NCI-H1436 treated with DMSO at 0.1 percent for 48 hours (cell line): ENCODE measurements around the gene CDH12.
"Not testable (repeated sequence)": the region's sequence is repeated elsewhere in the genome, so short reads cannot be mapped to it uniquely, and the experiment has no call there.

Source experiments
- DNase-seq: peaks from one replicate; lab custom pipeline; 2025; lab: John Stamatoyannopoulos, UW

The CDH12 gene

GRCh38 chr5:22001097-22001496 lies 852.0 kb downstream of the CDH12 start:
- not testable (repeated sequence) for DNase-seq

- not testable (repeated sequence) for DNase-seq
Measured at GRCh38 chr5:21985799-21986198, 867.3 kb downstream of the CDH12 start.

- not testable (repeated sequence) for DNase-seq
Measured at GRCh38 chr5:21951571-21951970, 901.6 kb downstream of the CDH12 start.

- DNase-seq, result no peak
Measured at GRCh38 chr5:21931116-21931515, 922.0 kb downstream of the CDH12 start.

- no peak for DNase-seq
Measured at GRCh38 chr5:21919414-21920022, 933.6 kb downstream of the CDH12 start.

GRCh38 chr5:21918451-21918850 lies 934.7 kb downstream of the CDH12 start:
- DNase-seq, result no peak

- no peak for DNase-seq
Measured at GRCh38 chr5:21910731-21911130, 942.4 kb downstream of the CDH12 start.

- no peak for DNase-seq
Measured at GRCh38 chr5:21895766-21896350, 957.3 kb downstream of the CDH12 start.

GRCh38 chr5:21893161-21893560 lies 960.0 kb downstream of the CDH12 start:
- DNase-seq, result no peak

GRCh38 chr5:21889581-21889980 lies 963.6 kb downstream of the CDH12 start:
- no peak for DNase-seq

GRCh38 chr5:21882074-21882745 lies 970.9 kb downstream of the CDH12 start:
- DNase-seq, result no peak

GRCh38 chr5:21880164-21880563 lies 973.0 kb downstream of the CDH12 start:
- no peak for DNase-seq

GRCh38 chr5:21862986-21863385 lies 990.2 kb downstream of the CDH12 start:
- DNase-seq, result no peak

- DNase-seq, result no peak
Measured at GRCh38 chr5:21858441-21858840, 994.7 kb downstream of the CDH12 start.

- no peak for DNase-seq
Measured at GRCh38 chr5:21856987-21857386, 996.2 kb downstream of the CDH12 start.

- DNase-seq, result no peak
Measured at GRCh38 chr5:21847300-21847699, 1005.8 kb downstream of the CDH12 start.

- no peak for DNase-seq
Measured at GRCh38 chr5:21844960-21845359, 1008.2 kb downstream of the CDH12 start.

GRCh38 chr5:21834863-21835262 lies 1018.3 kb downstream of the CDH12 start:
- no peak for DNase-seq

- no peak for DNase-seq
Measured at GRCh38 chr5:21831145-21831787, 1021.9 kb downstream of the CDH12 start.

- DNase-seq, result no peak
Measured at GRCh38 chr5:21826884-21827283, 1026.3 kb downstream of the CDH12 start.

- no peak for DNase-seq
Measured at GRCh38 chr5:21823588-21823987, 1029.6 kb downstream of the CDH12 start.

GRCh38 chr5:21823076-21823574 lies 1030.0 kb downstream of the CDH12 start:
- no peak for DNase-seq

GRCh38 chr5:21820527-21820926 lies 1032.6 kb downstream of the CDH12 start:
- DNase-seq, result no peak
